Sigmoid colon (tissue), 7 donors: Measurements from ENCODE around the gene PACRG. TPM values are rescaled to one million over a fixed set of nuclear protein-coding genes. Genes with fewer than 3 reads are reported as not detected.

Source experiments
- DNase-seq: peaks from one replicate; pipeline ENCODE4 v3.0.0-alpha.2; 2019
- H3K27ac ChIP-seq, 4 donors: fragments of 200-600 bp; sonication (generic); one replicate each; pipeline ENCODE4 v1.5.1; 2016 to 2019; ENCODE audit warnings: mild to moderate bottlenecking in 1 of 4
- H3K27me3 ChIP-seq, 3 donors: fragments of 200-600 bp; sonication (generic); one replicate each; pipeline ENCODE4 v1.5.1; 2019; ENCODE audit warnings: mild to moderate bottlenecking in 1 of 3
- H3K36me3 ChIP-seq, 4 donors: fragments of 200-600 bp; sonication (generic); one replicate each; pipeline ENCODE4 v1.5.1; 2016 to 2019
- H3K4me1 ChIP-seq, 4 donors: fragments of 200-600 bp; sonication (generic); one replicate each; pipeline ENCODE4 v1.5.1; 2017 to 2019
- H3K4me3 ChIP-seq, 4 donors: fragments of 200-600 bp; sonication (generic); one replicate each; pipeline ENCODE4 v1.5.1; 2017 to 2019; ENCODE audit warnings: mild to moderate bottlenecking in 2 of 4, moderate library complexity in 1 of 4
- H3K9me3 ChIP-seq, 4 donors: fragments of 200-600 bp in 3 of 4; sonication (generic) in 3 of 4; one replicate each; pipeline versions ENCODE4 v1.5.1 to v1.6.1; 2013 to 2019
- CTCF ChIP-seq, 4 experiments: fragments of 450-650 bp in 3 of 4; fragments of 200-600 bp in 1 of 4; IDR thresholded peaks; one replicate each; pipeline ENCODE4 v1.5.1; 2016 to 2019; ENCODE audit warnings: antibody characterized with exemption in 4 of 4, mild to moderate bottlenecking in 3 of 4, moderate library complexity in 2 of 4
- EP300 ChIP-seq, 4 donors: sonication (generic); formaldehyde crosslinking; IDR thresholded peaks; one replicate each; pipeline ENCODE4 v1.6.1; 2017; ENCODE audit warnings: antibody characterized with exemption in 4 of 4
- POLR2A ChIP-seq, 2 donors: fragments of 450-650 bp; IDR thresholded peaks; one replicate each; pipeline ENCODE4 v1.6.1; 2016; ENCODE audit warnings: antibody characterized with exemption in 2 of 2, mild to moderate bottlenecking in 2 of 2, moderate library complexity in 2 of 2
- POLR2AphosphoS5 ChIP-seq, 4 donors: sonication (generic); formaldehyde crosslinking; IDR thresholded peaks; one replicate each; pipeline ENCODE4 v1.6.1; 2017; ENCODE audit warnings: antibody characterized with exemption in 4 of 4
- WGBS, 2 donors: extraction: QIAGEN DNeasy Blood & Tissue Kit; methylation state at CpG; one replicate each; pipeline ENCODE4 v1.1.7; 2013; 5-methylcytosine and 5-hydroxymethylcytosine counted together
- intact Hi-C: fragments of 100-400 bp; cut with DNase I; formaldehyde crosslinking; loops from one replicate; pipeline ENCODE4 v1.15.1; 2023
- polyA plus RNA-seq, 3 donors: library from polyadenylated mRNA; stranded (reverse); fragments of 200-250 nt; gene quantifications; one replicate each; pipeline ENCODE4 v1.2.3, GENCODE V29; 2013
- total RNA-seq, 4 donors: library from RNA; depleted of rRNA; stranded (reverse); fragments of >200 nt; gene quantifications; one replicate each; pipeline ENCODE4 v1.1.0, GENCODE V29; 2016
- donor health status: healthy with polysubstance abuse.
- donor health status: Bipolar disorder and iron deficiency.
- donor health status: healthy.

Gene PACRG
- total and polyA plus RNA-seq, 7 donors: 0.12 to 6.9 (median 0.95) TPM; not detected in 2

GRCh38 chr6:163306000-163306399, 578.2 kb downstream of the PACRG start:
- TF ChIP-seq POLR2A (IDR thresholded peaks at IDR 0.05) (no peak), POLR2AphosphoS5 (IDR thresholded peaks at IDR 0.05) (no peak), CTCF (IDR thresholded peaks at IDR 0.05) (no peak), EP300 (IDR thresholded peaks at IDR 0.05) (no peak)
- H3K9me3 ChIP-seq: no peaks in the 10 kb centered on the region
- H3K4me3 ChIP-seq: no peak overlapping the region
- intact Hi-C loops: no loop called here
- H3K27ac ChIP-seq: no peak overlapping the region
- H3K4me1 ChIP-seq: no peaks in the 10 kb centered on the region
- no peaks in the 10 kb centered on the region for H3K36me3 ChIP-seq
- WGBS, 2 donors: 69 to 87% methylated on average over 2 of the region's 2 CpGs
- no peak for DNase-seq
- no peaks in the 10 kb centered on the region for H3K27me3 ChIP-seq

- TF ChIP-seq POLR2AphosphoS5 (IDR thresholded peaks at IDR 0.05): no peak
- TF ChIP-seq EP300 (IDR thresholded peaks at IDR 0.05): no peak
- TF ChIP-seq CTCF (IDR thresholded peaks at IDR 0.05): no peak
- no peak for TF ChIP-seq POLR2A (IDR thresholded peaks at IDR 0.05)
- no peak overlapping the region for H3K4me3 ChIP-seq
- DNase-seq: no peak
- no peaks in the 10 kb centered on the region for H3K36me3 ChIP-seq
- no peaks in the 10 kb centered on the region for H3K4me1 ChIP-seq
- intact Hi-C loops: no loop called here
- no peaks in the 10 kb centered on the region for H3K9me3 ChIP-seq
- 85 to 88% methylated on average over 22 of the region's 22 CpGs for WGBS, 2 donors
- H3K27me3 ChIP-seq: no peaks in the 10 kb centered on the region
- H3K27ac ChIP-seq: no peak overlapping the region
These were observed 581.1 kb downstream of the PACRG start for GRCh38 chr6:163308629-163309440.

GRCh38 chr6:163309491-163310026, 581.8 kb downstream of the PACRG start:
- no peak for DNase-seq
- H3K36me3 ChIP-seq: no peaks in the 10 kb centered on the region
- H3K27ac ChIP-seq: no peak overlapping the region
- H3K9me3 ChIP-seq: no peaks in the 10 kb centered on the region
- no peak overlapping the region for H3K4me3 ChIP-seq
- H3K4me1 ChIP-seq: no peaks in the 10 kb centered on the region
- 54 to 81% methylated on average over 13 of the region's 13 CpGs for WGBS, 2 donors
- intact Hi-C loops: no loop called here
- no peaks in the 10 kb centered on the region for H3K27me3 ChIP-seq
- TF ChIP-seq POLR2AphosphoS5 (IDR thresholded peaks at IDR 0.05) (no peak), POLR2A (IDR thresholded peaks at IDR 0.05) (no peak), CTCF (IDR thresholded peaks at IDR 0.05) (no peak), EP300 (IDR thresholded peaks at IDR 0.05) (no peak)

GRCh38 chr6:163310096-163310972, 582.6 kb downstream of the PACRG start:
- intact Hi-C loops: no loop called here
- H3K4me1 ChIP-seq: no peaks in the 10 kb centered on the region
- H3K9me3 ChIP-seq: no peaks in the 10 kb centered on the region
- no peak for DNase-seq
- 93 to 95% methylated on average over 44 of the region's 44 CpGs for WGBS, 2 donors
- TF ChIP-seq POLR2A (IDR thresholded peaks at IDR 0.05): no peak
- no peak for TF ChIP-seq CTCF (IDR thresholded peaks at IDR 0.05)
- TF ChIP-seq EP300 (IDR thresholded peaks at IDR 0.05): no peak
- no peak for TF ChIP-seq POLR2AphosphoS5 (IDR thresholded peaks at IDR 0.05)
- no peaks in the 10 kb centered on the region for H3K27me3 ChIP-seq
- no peaks in the 10 kb centered on the region for H3K36me3 ChIP-seq
- H3K27ac ChIP-seq: no peak overlapping the region
- H3K4me3 ChIP-seq: no peak overlapping the region
